Fibroblast of villous mesenchyme (primary cell): ENCODE data around the gene PTPRN2. TPM values are rescaled to one million over a fixed set of nuclear protein-coding genes. Genes with fewer than 3 reads are reported as not detected.

ENCODE experiments used
- DNase-seq: peaks from one replicate; pipeline ENCODE4 v3.0.0-alpha.2; 2010; ENCODE audit warnings: low read depth
- H3K4me3 ChIP-seq: 2 replicates; pipeline ENCODE4 v1.5.1; 2011; ENCODE audit warnings: low read depth, mild to moderate bottlenecking, low read length
- total RNA-seq: library from RNA; depleted of rRNA; stranded (reverse); fragments of >200 nt; gene quantifications from 2 replicates; pipeline ENCODE4 v1.2.3, GENCODE V29; 2012
- TF ChIP-seq, protein P1 (sequence below): IDR thresholded peaks from 2 replicates; pipeline ENCODE4 v1.5.1; 2012; ENCODE audit warnings: low read depth, mild to moderate bottlenecking, low read length; ENCODE audit not compliant: insufficient read depth

PTPRN2 gene
- total RNA-seq, 1 donor: not detected

DNA sequence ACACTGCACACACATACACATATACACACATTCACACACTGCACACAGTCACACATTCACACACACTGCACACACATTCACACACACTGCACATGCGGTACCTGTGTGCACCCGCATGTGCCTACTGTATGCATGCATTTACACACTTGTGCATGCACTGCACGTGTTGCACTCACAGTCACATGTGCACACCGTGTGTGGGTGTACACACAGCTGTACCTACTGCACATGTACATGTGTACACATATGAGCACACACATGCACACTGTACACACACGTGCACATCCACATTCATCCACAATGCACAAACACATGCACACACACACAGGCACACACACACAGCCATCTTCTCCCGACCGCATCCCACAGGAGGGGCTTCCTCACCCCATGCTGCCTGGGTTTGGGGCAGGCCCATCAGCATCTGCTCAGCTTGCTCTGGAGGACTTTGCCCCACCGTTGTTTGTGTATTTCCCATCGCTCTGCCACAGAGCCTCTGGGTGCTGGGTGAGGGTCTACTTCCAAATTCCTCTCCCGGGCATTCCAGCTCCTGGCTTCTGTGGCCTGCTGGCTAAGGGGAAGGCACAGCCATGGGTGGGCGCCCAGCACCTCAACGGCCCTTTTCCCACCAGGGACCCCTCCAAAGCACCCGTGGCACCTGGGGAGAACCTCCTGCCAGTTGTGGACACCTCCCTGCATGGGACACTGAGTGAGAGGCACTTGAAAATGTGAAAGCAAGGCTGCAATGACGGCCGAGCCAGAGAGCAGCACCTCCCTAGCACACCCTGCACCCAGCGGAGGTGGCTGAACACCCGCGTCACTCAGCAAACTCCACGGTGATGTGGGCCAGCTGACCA is 324.3 kb downstream of the PTPRN2 start:
- DNase-seq: no peak
- TF ChIP-seq, protein P1, sequence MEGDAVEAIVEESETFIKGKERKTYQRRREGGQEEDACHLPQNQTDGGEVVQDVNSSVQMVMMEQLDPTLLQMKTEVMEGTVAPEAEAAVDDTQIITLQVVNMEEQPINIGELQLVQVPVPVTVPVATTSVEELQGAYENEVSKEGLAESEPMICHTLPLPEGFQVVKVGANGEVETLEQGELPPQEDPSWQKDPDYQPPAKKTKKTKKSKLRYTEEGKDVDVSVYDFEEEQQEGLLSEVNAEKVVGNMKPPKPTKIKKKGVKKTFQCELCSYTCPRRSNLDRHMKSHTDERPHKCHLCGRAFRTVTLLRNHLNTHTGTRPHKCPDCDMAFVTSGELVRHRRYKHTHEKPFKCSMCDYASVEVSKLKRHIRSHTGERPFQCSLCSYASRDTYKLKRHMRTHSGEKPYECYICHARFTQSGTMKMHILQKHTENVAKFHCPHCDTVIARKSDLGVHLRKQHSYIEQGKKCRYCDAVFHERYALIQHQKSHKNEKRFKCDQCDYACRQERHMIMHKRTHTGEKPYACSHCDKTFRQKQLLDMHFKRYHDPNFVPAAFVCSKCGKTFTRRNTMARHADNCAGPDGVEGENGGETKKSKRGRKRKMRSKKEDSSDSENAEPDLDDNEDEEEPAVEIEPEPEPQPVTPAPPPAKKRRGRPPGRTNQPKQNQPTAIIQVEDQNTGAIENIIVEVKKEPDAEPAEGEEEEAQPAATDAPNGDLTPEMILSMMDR: no peak
- H3K4me3 ChIP-seq: no peak overlapping the region

DNA sequence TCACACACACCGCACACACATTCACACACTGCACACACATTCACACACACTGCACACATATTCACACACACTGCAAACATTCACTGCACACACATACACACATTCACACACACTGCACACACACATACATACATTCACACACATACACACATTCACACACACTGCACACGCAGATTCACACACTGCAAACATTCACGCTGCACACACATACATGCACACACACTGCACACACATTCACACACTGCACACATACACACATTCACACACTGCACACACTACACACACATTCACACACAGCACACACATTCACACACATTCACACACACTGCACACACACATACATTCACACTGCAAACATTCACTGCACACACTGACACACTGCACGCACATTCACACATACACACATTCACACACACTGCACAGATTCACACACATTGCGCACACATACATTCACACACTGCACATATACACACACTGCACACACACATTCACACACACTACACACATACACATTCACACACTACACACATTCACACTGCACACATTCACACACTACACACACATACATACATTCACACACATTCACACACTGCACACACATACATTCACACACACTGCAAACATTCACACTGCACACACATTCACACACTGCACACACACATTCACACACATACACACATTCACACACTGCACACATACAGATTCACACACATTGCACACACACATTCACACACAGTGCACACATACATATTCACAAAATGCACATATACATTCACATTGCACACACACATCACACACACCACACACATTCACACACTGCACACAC is 325.1 kb downstream of the PTPRN2 start:
- TF ChIP-seq, protein P1: no peak
- DNase-seq: no peak
- no peak overlapping the region for H3K4me3 ChIP-seq

DNA sequence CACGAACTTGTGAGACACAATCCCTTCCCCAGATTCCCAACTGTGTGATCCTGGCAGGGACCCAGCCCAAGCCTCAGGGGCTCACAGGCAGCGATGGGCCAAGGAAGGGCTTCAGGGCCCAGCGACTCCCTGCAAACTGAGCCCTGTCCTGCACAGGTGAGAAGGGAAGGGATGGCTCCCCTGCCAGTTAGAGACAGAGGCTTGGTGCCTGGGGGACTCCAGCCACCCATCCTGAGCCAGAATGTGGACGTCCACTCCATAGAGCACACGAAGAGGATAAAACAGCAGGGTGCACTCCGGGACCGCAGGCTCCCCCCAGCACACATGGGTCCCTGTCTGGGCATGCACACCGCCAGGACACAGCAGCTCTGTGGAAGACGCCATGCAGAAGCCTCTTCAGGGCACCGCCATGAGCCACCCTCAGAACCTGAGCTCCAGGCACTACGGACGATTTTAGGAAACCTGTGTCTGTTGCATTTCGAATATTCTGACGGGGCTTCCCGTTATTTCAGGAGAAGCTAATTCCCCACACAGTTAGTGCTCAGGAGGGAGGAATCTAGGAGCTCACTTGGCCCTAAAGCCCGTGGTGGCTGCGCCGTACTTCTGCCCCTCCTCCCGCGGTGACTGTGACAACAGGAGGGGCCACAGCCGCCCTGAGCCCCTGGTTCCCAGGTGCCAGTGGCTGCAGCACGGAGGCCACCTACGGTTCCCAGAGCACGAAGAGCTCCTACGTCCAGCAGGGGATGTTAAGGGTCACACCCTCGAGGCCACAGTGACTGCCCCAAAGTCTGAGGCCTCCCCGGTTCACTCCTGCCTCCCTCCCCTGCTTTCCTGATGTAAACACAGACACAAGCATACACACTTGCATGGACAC is 326.0 kb downstream of the PTPRN2 start:
- TF ChIP-seq, protein P1: no peak
- no peak overlapping the region for H3K4me3 ChIP-seq
- DNase-seq: no peak

DNA sequence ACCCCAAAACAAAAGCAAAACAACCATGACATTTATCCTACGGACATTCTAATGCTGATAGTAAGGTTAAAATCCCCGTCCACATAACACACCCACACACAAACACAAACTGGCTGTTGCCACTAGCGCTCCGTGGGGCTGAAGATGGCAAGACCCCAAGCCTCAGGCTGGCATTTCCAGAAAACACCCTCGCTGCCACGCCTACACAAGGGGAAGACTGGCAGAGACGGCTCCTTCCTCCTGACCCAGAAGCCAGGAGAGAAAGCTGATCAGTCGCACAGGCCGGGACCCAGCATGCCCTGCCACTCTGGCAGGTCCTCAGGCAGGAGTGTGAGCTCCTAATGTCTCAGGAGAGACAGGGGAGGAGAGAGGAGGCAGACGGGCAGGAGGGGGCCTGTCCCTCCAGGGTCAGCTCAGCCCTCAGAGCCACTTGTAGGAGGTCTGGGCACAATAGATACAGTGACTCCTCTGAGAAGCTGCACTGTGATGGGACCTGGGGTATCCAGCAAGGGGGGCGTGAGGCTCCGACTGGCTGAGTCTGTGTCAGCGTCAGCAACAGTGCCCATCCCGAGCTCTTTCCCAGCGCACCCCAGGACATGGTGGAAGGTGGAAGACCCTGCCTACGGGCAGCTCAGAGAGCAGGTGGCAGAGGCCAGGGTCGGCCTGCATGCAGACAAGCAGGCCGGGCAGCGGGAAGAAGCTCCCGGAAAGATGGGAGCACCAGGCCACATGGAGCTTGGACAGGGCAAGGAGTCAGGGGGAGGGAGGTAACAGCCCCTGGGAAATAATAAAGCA is 326.9 kb downstream of the PTPRN2 start:
- H3K4me3 ChIP-seq: no peak overlapping the region
- no peak for DNase-seq
- TF ChIP-seq, protein P1: no peak

DNA sequence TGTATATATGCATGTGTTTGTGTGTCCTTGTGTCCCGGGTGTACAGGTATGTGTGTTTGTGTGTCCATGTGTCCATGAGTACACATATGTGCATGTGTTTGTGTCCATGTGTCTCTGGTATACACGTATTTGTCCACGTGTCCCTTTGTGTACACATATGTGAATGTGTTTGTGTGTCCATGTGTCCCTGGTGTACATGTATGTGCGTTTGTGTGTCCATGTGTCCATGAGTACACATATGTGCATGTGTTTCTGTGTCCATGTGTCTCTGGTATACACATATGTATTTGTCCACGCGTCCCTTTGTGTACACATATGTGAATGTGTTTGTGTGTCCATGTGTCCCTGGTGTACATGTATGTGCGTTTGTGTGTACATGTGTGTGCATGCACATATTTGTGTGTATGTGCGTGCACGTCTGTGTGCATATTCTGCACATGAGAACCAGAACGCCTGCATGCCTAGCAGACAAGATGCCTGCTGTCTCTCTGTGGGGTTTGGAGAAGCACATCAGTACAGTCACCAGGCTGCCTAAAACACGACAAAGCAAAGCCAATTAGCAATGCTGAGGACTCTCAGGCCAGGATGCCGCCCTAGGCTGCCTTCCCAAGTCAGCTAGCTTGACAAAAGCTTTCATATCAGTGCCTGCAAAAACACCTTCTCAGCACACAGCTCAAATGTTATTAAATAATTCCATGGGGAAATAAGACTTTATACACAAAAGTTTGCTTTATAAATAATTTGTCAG is 327.8 kb downstream of the PTPRN2 start:
- H3K4me3 ChIP-seq: no peak overlapping the region
- TF ChIP-seq, protein P1: no peak
- no peak for DNase-seq
